Adipose tissue (tissue), 3 donors: ENCODE results near the gene ZBED2. TPM values are rescaled to one million over a fixed set of nuclear protein-coding genes. Genes with fewer than 3 reads are reported as not detected.

Source experiments
- polyA plus RNA-seq, 3 donors: library from polyadenylated mRNA; stranded (reverse); fragments of 200-250 nt; gene quantifications; one replicate each; pipeline ENCODE4 v1.2.3, GENCODE V29; 2013
- donor health status: healthy with polysubstance abuse.
- donor health status: Bipolar disorder and iron deficiency.
- donor health status: healthy.

Gene ZBED2
- polyA plus RNA-seq, 3 donors = 0.04 TPM; not detected in 2

Other genes starting within 250 kb of the ZBED2 start
- 1 to 10 TPM in 2 of 3 donors, under 1 TPM in 1; 0.69 to 4.9 (median 2.5) TPM for gene CD96, start 53.1 kb downstream of the ZBED2 start, polyA plus RNA-seq
- gene PLCXD2, start 79.3 kb upstream of the ZBED2 start, polyA plus RNA-seq = 1 to 10 TPM in 2 of 3 donors, under 1 TPM in 1; 0.34 to 9.0 (median 2.1) TPM